GM23248 (cell line): ENCODE data around the gene NCF2.

Experiments used
- EZH2 ChIP-seq: fragments of 200-600 bp; sonication (generic); IDR thresholded peaks from 2 replicates; pipeline ENCODE4 v1.6.1; 2018; ENCODE audit warnings: antibody characterized with exemption, mild to moderate bottlenecking; ENCODE audit not compliant: insufficient read depth, poor library complexity, severe bottlenecking
- EZH2phosphoT487 ChIP-seq: fragments of 200-600 bp; sonication (generic); IDR thresholded peaks from 2 replicates; pipeline ENCODE4 v1.6.1; 2018; ENCODE audit warnings: antibody characterized with exemption, moderate library complexity, mild to moderate bottlenecking, low read depth; ENCODE audit not compliant: insufficient read depth

DNA sequence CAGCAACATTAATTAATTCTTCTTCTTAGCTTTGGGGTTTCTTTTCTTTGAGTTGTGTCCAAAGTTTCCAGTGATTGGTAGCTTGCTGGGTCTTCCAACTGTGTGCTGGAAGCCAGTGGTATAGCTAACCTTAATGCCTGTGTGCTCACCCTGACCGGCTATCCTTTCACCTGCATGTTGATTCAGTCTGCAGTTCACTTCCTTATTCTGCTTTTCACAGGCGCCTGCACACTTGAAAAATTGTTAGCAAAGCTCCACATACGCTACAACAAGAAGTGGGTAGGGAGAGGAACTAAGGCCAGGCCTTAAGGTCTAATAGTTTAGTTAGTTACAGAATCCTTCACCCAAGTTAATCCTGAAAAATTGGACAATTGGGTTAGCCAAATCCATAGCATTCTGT lies 35.7 kb downstream of the NCF2 start:
- TF ChIP-seq EZH2 (no peak), EZH2phosphoT487 (no peak)
